ENCODE results near the gene ADAM33.

Gene ADAM33, protein sequence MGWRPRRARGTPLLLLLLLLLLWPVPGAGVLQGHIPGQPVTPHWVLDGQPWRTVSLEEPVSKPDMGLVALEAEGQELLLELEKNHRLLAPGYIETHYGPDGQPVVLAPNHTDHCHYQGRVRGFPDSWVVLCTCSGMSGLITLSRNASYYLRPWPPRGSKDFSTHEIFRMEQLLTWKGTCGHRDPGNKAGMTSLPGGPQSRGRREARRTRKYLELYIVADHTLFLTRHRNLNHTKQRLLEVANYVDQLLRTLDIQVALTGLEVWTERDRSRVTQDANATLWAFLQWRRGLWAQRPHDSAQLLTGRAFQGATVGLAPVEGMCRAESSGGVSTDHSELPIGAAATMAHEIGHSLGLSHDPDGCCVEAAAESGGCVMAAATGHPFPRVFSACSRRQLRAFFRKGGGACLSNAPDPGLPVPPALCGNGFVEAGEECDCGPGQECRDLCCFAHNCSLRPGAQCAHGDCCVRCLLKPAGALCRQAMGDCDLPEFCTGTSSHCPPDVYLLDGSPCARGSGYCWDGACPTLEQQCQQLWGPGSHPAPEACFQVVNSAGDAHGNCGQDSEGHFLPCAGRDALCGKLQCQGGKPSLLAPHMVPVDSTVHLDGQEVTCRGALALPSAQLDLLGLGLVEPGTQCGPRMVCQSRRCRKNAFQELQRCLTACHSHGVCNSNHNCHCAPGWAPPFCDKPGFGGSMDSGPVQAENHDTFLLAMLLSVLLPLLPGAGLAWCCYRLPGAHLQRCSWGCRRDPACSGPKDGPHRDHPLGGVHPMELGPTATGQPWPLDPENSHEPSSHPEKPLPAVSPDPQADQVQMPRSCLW

DNA sequence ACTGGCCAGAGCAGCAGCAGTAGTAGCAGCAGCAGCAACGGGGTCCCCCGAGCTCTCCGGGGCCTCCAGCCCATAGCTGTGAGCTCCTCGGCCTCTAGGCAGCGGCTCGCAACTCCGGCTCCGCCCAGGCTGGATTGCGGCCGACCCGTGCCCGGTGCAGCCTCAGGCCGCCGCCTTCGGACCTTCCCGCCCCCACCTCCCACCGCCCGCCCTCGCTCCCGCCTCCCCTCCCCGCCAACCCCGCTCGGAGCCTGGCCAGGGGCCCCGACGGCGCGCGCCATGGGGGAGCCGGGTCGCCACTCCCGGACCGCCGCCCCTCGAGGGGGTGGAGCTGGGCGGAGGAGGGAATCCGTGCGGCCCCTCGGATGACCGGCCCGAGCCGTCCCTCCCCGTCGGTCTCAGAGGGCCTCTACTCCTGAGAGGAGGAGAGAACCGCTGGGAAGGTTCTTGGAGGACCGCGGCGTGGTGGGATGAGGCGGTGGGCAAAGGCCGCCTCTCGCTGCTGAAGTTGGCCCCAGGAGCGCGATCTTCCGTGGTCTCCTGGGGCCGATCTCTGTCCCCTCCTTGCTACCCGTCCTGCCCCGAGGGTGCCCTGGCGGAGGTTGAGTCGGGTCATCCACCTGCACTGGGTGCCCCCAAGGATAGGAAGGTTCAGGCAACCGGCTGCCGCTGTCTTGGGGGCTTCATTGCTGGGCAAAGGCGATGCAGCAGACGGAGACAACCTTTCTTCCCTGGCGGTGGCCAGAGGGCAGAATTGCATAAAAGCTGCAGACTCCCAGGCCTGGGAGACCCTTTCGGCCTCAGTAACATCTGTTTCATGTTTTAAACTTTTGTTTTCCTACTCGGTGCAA lies at the start of gene ADAM33:
ADAM33 (minus strand) TSS at position 80 of the 851 bp plus-strand sequence; CDS start at position 74, 6 bp downstream.
- no peaks in the 10 kb centered on the region for H3K79me2 ChIP-seq (ENCODE audit: insufficient read depth, low read length)
- H3K9me2 ChIP-seq (replicated peaks; ENCODE audit: low read depth, low read length): no peaks in the 10 kb centered on the region
- H3K4me2 ChIP-seq (ENCODE audit: low read depth, low read length, poor library complexity, severe bottlenecking): no peak within 1 kb of the TSS
- H3F3A ChIP-seq (ENCODE audit: low read depth): no peaks in the 10 kb centered on the region
- H3K9ac ChIP-seq (ENCODE audit: low read depth, low read length, poor library complexity, severe bottlenecking): no peak within 1 kb of the TSS
- no peaks in the 10 kb centered on the region for H3K9me3 ChIP-seq (ENCODE audit: insufficient read depth, low read depth, low read length)
- H2AFZ ChIP-seq (ENCODE audit: low read length): no peak within 1 kb of the TSS
- H3K27me3 ChIP-seq (ENCODE audit: insufficient read depth, low read length, poor library complexity, severe bottlenecking): no peaks in the 10 kb centered on the region
- H4K20me1 ChIP-seq (ENCODE audit: insufficient read depth, low read length, poor library complexity, severe bottlenecking): no peaks in the 10 kb centered on the region
- H3K4me1 ChIP-seq (ENCODE audit: insufficient read depth, low read length, poor library complexity, severe bottlenecking): no peaks in the 10 kb centered on the region
- H3K36me3 ChIP-seq (ENCODE audit: insufficient read depth, low read length): no peaks in the 10 kb centered on the region
- H3K4me3 ChIP-seq (ENCODE audit: low read length, poor library complexity, severe bottlenecking): no peak within 1 kb of the TSS
- no peak for TF ChIP-seq EZH2phosphoT487 (IDR thresholded peaks at IDR 0.05; ENCODE audit: borderline replicate concordance)
- TF ChIP-seq, protein P1, sequence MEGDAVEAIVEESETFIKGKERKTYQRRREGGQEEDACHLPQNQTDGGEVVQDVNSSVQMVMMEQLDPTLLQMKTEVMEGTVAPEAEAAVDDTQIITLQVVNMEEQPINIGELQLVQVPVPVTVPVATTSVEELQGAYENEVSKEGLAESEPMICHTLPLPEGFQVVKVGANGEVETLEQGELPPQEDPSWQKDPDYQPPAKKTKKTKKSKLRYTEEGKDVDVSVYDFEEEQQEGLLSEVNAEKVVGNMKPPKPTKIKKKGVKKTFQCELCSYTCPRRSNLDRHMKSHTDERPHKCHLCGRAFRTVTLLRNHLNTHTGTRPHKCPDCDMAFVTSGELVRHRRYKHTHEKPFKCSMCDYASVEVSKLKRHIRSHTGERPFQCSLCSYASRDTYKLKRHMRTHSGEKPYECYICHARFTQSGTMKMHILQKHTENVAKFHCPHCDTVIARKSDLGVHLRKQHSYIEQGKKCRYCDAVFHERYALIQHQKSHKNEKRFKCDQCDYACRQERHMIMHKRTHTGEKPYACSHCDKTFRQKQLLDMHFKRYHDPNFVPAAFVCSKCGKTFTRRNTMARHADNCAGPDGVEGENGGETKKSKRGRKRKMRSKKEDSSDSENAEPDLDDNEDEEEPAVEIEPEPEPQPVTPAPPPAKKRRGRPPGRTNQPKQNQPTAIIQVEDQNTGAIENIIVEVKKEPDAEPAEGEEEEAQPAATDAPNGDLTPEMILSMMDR (conservative IDR thresholded peaks at IDR 0.05; ENCODE audit: low read length): no peak

DNA sequence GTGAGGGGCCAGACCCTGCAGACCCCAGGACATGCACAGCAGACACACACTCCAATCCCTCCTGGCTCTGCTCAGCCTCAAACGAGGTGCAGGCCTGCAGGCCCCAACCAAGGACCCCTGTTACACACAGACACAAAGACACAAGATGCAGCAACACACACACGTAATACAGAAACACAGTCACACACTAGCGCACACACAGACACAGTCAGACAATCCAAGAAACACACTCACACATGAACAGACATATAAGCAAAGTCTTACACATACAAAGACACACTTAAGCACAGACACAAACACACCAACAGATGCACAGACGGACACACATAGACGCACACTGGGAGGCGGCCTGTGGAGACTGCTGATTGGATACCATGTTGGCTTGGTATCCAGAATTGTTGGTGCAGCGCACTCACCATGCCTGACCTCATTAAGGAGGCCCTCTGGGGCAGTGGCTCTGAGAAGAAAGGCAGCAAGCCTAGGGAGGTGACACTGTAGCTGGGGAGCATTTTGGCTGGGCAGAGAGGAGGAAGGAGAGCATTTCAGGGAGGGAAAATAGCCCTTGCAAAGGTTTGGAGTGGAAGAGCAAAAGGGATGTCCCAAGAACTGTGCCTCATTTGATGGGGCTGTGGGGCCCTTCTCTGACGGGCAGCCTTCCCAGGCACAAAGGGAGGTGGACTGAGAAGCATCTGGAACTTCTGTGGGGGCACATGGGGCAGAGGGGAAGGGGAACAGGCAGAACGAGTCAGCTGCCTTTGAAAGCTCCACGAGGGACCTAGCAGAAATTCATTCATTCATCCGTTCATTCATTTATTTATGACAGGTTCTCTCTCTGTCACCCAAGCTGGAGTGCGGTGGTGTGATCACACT lies 49.2 kb upstream of the ADAM33 start:
- Histone ChIP-seq H2AFZ (ENCODE audit: low read length) (no peak overlapping the region), H3K79me2 (ENCODE audit: insufficient read depth, low read length) (no peaks in the 10 kb centered on the region), H3K36me3 (ENCODE audit: insufficient read depth, low read length) (no peaks in the 10 kb centered on the region), H3K4me1 (ENCODE audit: insufficient read depth, low read length, poor library complexity, severe bottlenecking) (peaks cover 3% of the 10 kb centered on the region), H3K4me3 (ENCODE audit: low read length, poor library complexity, severe bottlenecking) (no peak overlapping the region), H3K27me3 (ENCODE audit: insufficient read depth, low read length, poor library complexity, severe bottlenecking) (no peaks in the 10 kb centered on the region), H3K9ac (ENCODE audit: low read depth, low read length, poor library complexity, severe bottlenecking) (no peak overlapping the region), H3K9me2 (replicated peaks; ENCODE audit: low read depth, low read length) (no peaks in the 10 kb centered on the region), H4K20me1 (ENCODE audit: insufficient read depth, low read length, poor library complexity, severe bottlenecking) (no peaks in the 10 kb centered on the region), H3K9me3 (ENCODE audit: insufficient read depth, low read depth, low read length) (no peaks in the 10 kb centered on the region), H3K4me2 (ENCODE audit: low read depth, low read length, poor library complexity, severe bottlenecking) (no peak overlapping the region), H3F3A (ENCODE audit: low read depth) (no peaks in the 10 kb centered on the region)
- no peak for TF ChIP-seq EZH2phosphoT487 (IDR thresholded peaks at IDR 0.05; ENCODE audit: borderline replicate concordance)
- TF ChIP-seq, protein P1 (conservative IDR thresholded peaks at IDR 0.05; ENCODE audit: low read length): no peak
